GM19463 (cell line): ENCODE results near the gene PICK1.
"Not testable (repeated sequence)": the region's sequence is repeated elsewhere in the genome, so short reads cannot be mapped to it uniquely, and the experiment has no call there.

Experiments
- ATAC-seq: cut with Tn5 transposase; IDR thresholded peaks from one replicate; pipeline ENCODE4 v1.9.1; 2021; ENCODE audit warnings: mild to moderate bottlenecking, moderate library complexity; ENCODE audit not compliant: unreplicated experiment

Gene PICK1

GRCh38 chr22:38110863-38111852 lies 54.0 kb downstream of the PICK1 start:
- ATAC-seq, result no peak

DNA sequence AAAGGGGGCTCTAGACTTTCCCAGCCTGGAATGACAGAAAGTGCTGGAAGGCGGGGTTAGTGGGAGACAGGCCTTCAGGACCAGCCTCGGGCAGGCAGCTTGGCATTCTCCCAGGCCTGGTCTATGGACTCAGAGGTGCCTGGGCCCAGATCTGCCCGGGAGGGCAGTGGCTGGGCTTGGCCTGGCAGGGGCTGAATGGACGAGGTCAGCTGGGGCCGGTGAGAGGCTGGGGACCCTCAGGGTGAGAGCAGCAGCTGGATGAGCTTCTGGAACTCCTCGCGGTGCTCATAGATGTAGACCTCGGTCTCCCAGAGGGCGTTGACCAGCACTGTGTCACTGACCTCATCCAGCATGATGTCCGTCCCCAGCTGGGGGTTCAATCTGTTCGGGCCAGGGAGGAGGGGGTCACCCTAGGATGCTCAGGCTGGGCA lies 54.7 kb downstream of the PICK1 start:
- no peak for ATAC-seq

DNA sequence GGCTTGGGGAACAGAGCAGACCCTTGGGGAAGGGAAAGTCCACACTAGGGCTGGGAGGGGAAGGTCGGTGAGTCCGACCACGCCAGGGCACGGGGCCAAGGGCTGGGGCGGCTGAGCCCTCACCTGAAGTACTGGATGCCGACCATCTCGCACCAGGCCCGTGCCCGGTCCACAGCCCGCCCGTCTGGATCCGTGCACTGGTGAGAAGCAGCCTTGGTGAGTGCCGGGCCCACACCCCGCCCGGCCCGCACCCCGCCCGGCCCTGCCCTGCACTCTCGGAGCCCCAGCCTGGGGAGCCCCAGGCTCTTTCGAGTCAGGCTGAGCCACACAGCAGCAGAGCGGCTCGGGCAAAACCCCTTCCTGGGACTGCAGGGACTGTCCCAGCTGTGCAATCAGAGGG lies 55.2 kb downstream of the PICK1 start:
- no peak for ATAC-seq

DNA sequence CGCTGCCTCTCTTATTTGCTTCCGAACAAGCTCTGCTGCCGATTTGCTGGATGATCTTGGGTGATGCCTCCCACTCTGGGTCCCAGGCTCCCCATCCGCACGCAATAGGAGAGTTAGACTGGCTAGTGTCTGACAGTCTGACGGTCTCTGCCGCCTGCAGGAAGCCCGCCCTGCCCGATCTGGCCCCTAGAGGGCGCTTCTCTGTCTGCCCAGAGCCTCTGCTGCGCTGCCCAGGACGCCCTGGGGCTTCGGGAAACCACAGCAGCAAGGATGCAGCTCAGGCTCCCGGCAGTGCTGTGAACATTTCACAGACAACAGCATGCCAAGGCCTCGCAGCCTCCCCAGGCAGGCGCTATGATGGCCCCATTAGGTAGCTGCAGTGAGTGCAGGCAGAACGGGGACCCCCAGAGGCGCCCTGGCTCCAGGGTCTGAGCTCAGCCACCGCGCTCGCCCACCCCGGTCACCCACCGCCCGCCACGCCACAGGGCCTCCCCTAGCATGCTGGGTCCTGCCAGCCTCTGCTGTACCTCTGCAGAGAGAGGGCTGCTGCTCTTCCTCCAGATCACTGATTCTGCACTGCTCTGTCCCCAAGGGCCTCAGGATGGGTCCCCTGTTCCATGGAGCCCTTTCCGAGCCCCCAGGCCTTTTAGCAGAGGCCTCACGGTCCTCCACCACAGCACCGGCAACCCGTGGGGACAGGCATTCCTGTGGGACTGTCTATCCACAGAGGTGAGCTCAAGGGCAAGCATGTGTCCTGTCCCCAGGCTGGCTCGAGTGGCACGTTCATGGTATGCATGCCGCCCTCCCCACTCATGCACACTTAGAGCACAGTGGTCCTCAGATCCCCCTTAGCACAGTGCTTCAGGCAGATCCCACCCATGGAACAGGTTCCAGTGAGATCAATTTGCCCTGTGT lies 57.5 kb downstream of the PICK1 start:
- no peak for ATAC-seq

DNA sequence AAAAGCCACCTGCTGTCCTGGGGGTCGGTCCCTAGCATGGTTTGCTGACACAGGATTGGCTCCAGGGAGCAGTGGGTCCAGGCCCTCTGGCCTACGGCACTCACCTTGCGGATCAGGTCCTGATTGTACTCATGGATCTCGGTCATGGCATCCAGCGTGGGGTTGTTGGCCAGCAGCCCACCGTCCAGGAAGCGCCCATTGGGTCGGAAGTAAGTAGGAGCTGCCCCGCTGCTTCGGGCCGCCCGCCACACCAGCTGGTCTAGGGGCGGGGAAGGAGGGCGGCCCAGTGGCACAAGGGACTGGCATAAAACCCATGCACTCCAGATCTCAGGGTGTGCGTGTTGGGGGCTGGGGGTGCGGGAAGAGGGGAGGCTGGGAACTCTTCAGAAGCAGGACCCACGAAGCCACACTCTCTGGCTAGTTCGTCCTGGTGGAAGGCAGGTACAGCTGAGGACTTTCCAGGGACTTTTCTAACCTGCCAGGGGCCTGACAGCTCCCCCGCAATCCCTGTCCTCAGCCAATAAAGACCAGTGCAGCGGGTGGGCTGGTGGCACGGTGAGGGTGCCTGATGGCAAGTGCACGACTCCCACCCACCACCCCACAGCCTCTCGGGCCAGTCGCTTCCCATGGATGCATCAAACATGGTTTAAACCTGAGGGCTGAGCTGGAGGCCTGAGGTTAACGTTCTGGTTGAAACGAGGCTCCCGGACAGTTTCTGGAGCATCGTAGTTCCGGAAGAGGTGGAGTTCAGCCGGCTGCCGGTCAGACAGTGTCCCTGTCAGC lies 58.4 kb downstream of the PICK1 start:
- ATAC-seq, result no peak

DNA sequence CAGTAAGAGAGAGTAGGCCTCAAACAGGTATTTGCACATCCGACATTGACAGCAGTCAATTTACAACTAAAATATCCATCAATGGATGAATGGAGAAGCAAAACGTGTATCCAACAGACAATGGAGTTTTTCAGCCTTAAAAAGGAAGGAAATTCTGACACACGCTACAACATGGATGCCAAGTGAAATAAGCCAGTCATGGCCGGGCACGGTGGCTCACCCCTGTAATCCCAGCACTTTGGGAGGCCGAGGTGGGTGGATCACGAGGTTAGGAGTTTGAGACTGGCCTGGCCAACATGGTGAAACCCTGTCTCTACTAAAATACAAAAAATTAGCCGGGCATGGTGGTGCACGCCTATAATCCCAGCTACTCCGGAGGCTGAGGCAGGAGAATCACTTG lies 60.4 kb downstream of the PICK1 start:
- ATAC-seq, result not testable (repeated sequence)

DNA sequence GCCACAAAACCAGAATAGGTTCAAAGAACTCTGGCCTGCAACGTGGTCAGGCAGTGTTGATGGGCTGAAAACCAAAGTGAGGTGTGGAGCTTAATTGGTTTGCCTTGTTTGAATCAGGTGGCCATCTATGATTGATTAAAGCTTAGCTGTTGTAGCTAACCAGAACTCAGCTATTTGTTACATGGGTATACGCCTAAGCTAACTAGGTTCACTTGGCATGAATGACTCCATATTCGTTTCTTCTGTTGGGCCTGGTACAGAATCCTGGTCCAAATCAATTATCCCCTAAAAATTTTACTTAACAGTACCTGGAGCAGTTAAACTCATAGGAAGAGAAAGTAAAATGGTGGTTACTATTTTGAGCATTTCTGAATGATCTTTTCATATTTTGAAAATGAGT lies 61.0 kb downstream of the PICK1 start:
- ATAC-seq, result no peak

DNA sequence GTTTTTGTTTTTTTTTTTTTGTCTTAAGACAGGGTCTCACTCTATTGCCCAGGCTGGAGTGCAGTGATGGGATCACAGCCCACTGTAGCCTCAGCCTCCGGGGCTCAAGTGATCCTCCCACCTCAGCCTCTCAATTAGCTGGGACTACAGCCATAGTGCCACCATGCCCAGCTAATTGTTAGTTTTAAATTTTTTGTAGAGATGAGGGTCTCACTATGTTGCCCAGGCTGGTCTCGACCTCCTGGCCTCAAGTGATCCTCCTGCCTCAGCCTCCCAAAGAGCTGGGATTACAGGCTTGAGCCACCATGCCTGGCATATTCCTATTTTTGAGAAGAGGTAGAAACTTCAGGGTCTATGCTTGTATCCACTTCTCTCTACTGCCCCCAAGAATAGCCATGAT lies 61.5 kb downstream of the PICK1 start:
- ATAC-seq, result not testable (repeated sequence)

DNA sequence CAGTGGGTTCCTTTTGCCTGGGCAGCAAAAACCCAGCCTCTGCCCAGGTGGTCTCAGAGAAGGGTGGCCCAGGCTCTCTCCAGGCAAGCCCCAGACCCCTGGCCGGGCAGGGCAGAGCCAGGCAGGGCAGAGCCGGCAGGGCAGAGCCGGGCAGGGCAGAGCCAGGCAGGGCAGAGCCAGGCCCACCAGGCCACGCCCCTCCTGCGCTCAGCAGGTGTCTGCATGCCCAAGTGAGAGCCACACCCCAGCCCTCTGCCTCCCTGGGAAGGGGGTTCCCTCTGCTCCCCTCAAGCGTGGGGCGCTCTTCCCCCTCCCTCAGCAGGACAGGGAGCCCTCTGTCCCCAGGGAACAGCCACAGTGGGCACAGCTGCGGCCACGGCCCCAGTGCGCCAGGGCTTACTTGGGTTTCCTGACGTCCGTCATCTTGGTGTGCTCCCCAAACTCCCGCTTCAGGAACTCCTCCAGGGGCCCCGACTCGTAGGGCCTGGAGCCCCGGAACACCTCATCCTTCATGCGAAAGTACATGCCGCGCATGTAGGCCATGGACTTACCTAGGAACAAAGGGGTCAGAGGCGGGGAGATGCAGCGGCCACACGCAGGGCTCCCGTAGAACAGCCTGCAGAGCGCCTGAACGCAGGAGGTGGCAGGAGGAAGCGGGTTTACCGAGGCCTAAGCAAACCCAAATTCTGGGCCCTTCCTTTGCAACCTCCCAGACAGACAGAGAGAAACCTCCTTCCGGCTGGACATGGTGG lies 63.3 kb downstream of the PICK1 start:
- no peak for ATAC-seq

GRCh38 chr22:38122616-38123015 lies 65.4 kb downstream of the PICK1 start:
- no peak for ATAC-seq

DNA sequence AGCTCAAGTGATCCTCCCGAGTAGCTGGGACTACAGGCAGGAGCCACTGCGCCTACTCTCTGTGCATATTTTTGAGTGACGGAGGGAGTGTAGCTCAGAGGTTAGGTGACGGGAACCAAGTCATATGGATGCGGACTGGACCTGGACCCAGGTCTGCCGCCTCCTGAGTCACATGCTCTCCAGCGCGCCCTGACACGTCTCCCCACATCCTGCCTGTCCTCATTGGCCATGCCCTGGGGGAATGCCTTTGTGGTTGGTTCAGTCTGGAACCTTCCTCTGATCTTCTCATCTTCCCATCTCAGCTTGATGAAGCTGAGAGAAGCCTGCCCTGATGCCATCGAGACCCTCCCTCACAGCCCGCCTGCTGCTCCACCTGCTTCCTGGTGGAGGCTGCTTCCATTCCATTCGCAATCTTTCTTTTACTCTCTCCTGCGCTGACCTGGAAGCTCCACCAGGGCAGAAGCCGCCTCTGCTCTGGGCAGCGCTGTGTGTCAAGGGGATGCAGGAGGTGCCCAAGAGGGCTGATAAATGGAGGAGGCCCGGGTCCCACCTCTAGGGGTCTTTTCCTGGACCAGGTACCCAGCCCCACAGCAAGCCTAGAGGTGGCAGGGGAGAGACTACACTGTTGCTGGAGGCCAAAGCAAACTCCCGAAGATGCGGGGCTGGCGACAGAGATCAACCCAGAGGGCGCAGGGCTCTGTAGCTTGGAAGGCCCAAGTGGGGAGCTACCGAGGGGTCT lies 67.2 kb downstream of the PICK1 start:
- ATAC-seq, result no peak

DNA sequence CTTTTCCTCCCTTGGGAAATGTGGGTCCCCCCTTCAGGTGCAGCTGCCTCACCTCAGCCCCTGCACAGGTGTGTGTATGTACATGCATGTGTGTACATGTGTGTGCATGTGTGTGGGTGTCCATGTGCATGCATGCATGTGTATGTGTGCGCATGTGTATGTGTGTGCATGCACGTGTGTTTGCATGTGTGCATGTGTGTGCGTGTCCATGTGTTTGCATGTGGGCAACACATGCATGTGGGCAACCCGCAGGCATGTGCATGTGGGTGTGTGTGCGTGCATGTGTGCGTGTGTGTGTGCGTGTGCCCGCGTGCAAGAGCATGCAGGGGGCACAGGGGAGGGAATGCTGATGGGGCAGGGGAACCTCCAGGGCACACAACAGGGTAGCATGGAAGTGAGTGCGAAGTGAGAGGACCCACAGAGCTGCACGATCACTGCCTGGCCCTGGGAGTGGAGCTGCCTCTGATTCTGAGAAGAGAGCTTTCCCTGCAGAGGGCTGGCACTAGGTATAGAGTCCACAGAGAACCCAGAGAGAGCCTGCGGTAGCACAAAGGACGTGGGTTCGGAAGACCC lies 67.9 kb downstream of the PICK1 start:
- ATAC-seq, result no peak
